ENCODE results near the gene HRH3.

GRCh38 chr20:62215020-62215990 is 4.8 kb downstream of the HRH3 start:
- TF ChIP-seq CTCF (IDR thresholded peaks at IDR 0.05) (no peak), POLR2A (IDR thresholded peaks at IDR 0.05) (no peak)

All from esophagus squamous epithelium (tissue), 4 donors.